ENCODE measurements around the gene L3MBTL3.
"Not testable (repeated sequence)": the region's sequence is repeated elsewhere in the genome, so short reads cannot be mapped to it uniquely, and the experiment has no call there.

Gene L3MBTL3

GRCh38 chr6:130090796-130091195 is 72.4 kb downstream of the L3MBTL3 start:
- no peak for DNase-seq

- DNase-seq, result no peak
Observed at GRCh38 chr6:130093546-130093945, 75.2 kb downstream of the L3MBTL3 start.

DNA sequence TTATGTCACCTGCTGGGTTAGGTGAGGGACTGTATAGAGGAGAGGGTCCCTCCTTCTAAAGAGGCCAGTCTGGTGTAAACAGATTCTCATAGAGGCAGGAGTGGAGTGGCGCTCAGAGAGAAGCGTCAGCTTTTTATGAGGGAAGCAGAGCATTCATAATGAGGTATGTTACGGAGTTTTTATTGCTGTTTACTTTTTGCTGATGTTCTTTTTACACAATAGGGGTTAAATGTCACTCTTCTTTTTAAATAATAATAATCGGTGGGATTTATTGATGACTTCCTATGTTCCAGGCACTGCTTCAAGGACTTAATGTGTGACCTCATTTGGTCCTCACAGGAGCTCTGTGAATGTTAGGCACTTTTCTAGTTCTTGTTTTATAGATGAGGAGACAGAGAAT is 79.9 kb downstream of the L3MBTL3 start:
- no peak for DNase-seq

GRCh38 chr6:130099119-130099518 is 80.7 kb downstream of the L3MBTL3 start:
- no peak for DNase-seq

GRCh38 chr6:130105996-130106704 is 87.8 kb downstream of the L3MBTL3 start:
- no peak for DNase-seq

GRCh38 chr6:130107710-130108109 is 89.3 kb downstream of the L3MBTL3 start:
- no peak for DNase-seq

GRCh38 chr6:130111031-130111430 is 92.7 kb downstream of the L3MBTL3 start:
- DNase-seq, result no peak

GRCh38 chr6:130113201-130113710 is 94.9 kb downstream of the L3MBTL3 start:
- no peak for DNase-seq

DNA sequence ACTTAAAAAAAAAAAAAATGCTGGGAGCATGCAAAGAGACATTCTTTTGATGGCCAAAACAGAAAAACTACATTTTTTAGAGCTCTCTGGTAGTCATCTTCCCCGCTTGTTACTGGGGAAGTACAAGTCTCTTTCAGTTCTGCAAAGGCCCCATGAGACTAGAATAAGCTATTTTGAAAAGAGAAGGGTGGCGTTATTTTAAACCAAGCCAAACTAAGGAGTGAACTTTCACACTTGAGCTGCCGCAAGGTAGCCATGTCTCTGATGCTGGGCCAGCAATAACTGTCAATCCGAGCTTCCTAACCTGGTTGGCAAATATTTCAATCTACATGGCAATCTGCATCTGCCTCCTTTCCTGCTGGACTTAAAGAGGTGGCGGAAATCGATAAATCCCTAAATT is 96.7 kb downstream of the L3MBTL3 start:
- DNase-seq, result no peak

GRCh38 chr6:130116273-130116672 is 97.9 kb downstream of the L3MBTL3 start:
- no peak for DNase-seq

GRCh38 chr6:130117187-130117701 is 98.9 kb downstream of the L3MBTL3 start:
- not testable (repeated sequence) for DNase-seq

- DNase-seq, result peak; percentile 6
Observed at GRCh38 chr6:130118236-130118635, 99.9 kb downstream of the L3MBTL3 start.

GRCh38 chr6:130119211-130119610 is 100.8 kb downstream of the L3MBTL3 start:
- no peak for DNase-seq

DNA sequence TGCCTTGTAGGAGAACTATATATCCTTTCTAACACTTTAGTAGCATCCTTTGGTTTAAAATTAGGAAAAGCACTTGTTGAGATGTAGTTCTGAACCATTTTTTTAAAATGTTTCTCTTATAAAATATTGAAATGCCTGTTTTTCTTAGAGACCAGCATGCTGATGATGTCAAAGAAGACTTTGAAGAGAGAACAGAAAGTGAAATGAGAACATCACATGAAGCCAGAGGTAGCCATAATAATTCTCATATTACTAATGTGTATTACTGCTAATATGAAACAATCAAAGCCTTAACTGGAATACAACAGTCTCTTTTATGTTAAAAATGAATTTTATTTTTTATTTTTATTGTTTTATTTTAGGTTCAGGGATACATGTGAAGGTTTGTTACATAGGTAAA is 102.3 kb downstream of the L3MBTL3 start:
- no peak for DNase-seq

DNA sequence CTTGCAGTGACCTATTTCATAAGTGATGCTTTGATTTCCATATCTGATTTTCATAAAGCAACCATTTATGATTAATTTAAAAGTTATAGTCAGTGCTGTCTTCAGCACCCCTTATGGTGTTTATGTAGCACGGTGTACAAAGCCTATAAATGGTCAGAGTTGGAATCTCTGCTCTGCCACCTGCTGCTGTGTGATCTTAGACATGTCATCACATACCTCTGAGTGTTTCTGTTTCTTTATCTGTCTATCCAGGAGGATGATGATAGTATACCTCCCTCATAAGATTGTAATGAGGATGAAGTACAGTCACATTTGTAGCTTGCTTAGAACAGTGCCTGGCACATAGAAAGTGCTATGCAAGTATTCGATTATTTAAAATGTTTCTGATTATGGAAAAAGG is 103.9 kb downstream of the L3MBTL3 start:
- DNase-seq, result no peak

- DNase-seq, result no peak
Observed at GRCh38 chr6:130127195-130127594, 108.8 kb downstream of the L3MBTL3 start.

DNA sequence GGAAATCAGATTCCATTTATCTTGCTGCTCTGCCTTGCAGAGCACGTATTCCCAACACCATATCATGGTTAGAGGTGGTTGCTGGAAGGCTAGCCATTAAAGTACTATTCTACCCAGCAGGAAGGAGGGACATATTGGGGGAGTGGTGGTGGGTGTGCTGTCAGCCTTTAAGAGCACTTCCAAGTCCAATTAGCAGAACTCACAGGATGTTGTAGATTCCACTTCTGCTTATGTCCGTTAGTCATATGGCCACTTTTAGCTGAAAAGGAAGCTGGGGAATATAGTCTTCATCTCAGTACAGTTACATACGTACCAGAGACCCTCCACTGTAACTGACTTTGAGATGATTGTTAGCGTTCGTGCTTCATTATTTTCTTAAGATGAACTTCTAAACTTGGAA is 109.9 kb downstream of the L3MBTL3 start:
- DNase-seq, result no peak

DNA sequence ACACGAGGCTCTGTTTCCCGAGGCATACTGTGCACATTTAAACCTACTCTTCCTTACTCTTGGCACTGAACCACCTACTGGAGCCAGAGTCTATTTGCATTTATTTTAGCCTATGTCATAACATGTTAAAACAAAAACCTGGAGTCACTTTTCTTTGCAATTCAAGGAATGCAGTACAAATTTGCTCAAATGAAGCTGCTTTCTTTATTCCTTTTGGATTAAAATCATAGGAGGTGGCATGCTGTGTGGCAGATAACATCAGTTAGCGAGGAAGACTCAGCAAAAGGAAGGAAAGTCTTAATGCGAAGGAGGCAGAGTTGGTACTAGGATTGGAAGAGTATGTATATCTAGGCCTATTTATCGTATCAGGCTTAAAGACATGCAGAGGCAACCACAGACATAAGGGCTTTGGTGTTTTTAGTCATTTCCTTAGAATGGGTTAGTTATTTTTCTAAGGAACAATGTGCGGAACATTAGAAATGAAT is 111.4 kb downstream of the L3MBTL3 start:
- DNase-seq, result peak; percentile 53

DNA sequence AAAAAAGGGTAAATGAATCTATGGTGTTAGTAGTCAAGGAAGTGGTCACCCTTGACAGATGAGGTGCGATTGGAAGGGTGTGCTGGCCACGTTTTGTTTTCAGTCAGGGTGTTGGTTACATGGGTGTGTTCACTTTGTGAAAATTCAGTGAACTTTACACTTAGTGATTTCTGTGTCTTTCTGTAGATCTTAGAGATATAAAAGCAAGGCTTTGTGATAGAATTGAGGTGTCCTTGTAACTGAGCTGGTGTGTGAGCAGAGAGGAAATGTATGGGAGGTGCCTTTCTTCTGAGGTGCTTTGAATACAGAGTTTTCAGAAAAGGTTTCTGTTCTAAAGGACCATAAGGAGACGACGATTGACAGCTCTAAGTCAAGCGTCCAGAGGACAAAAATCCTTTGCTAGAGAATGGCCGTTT is 113.9 kb downstream of the L3MBTL3 start:
- DNase-seq, result no peak

- DNase-seq, result no peak
Observed at GRCh38 chr6:130134582-130134981, 116.2 kb downstream of the L3MBTL3 start.

- DNase-seq, result no peak
Observed at GRCh38 chr6:130136798-130137197, 118.4 kb downstream of the L3MBTL3 start.

GRCh38 chr6:130138116-130138908 is 119.9 kb downstream of the L3MBTL3 start:
- no peak for DNase-seq

- DNase-seq, result no peak
Observed at GRCh38 chr6:130138909-130139242, 120.5 kb downstream of the L3MBTL3 start.

- DNase-seq, result no peak
Observed at GRCh38 chr6:130140084-130140483, 121.7 kb downstream of the L3MBTL3 start.
